Fibroblast of peridontal ligament (primary cell): ENCODE results near the gene TTLL8.
"Not testable (repeated sequence)": the region's sequence is repeated elsewhere in the genome, so short reads cannot be mapped to it uniquely, and the experiment has no call there.

ENCODE experiments used
- DNase-seq: peaks from one replicate; pipeline ENCODE4 v3.0.0-alpha.2; 2010; ENCODE audit errors: extremely low read depth

TTLL8 gene

GRCh38 chr22:50058061-50058905 is at the start of gene TTLL8:
TTLL8 (minus strand) TSS chr22:50058298.
- DNase-seq: no peak

GRCh38 chr22:50107529-50107928 is 49.4 kb upstream of the TTLL8 start:
- no peak for DNase-seq

- no peak for DNase-seq
Measured at GRCh38 chr22:50105208-50106100, 47.4 kb upstream of the TTLL8 start.

- no peak for DNase-seq
Measured at GRCh38 chr22:50104141-50104544, 46.0 kb upstream of the TTLL8 start.

GRCh38 chr22:50102946-50103345 is 44.8 kb upstream of the TTLL8 start:
- DNase-seq: no peak

- DNase-seq: no peak
Measured at GRCh38 chr22:50101870-50102565, 43.9 kb upstream of the TTLL8 start.

- no peak for DNase-seq
Measured at GRCh38 chr22:50098052-50098451, 40.0 kb upstream of the TTLL8 start.

GRCh38 chr22:50092342-50092741 is 34.2 kb upstream of the TTLL8 start:
- no peak for DNase-seq

- no peak for DNase-seq
Measured at GRCh38 chr22:50091092-50091768, 33.1 kb upstream of the TTLL8 start.

GRCh38 chr22:50090412-50090714 is 32.3 kb upstream of the TTLL8 start:
- DNase-seq: no peak

- DNase-seq: no peak
Measured at GRCh38 chr22:50089682-50090411, 31.7 kb upstream of the TTLL8 start, which contains the start of gene MOV10L1. MOV10L1 (plus strand) TSS chr22:50090006; CDS start chr22:50090089, 83 bp downstream.

GRCh38 chr22:50089231-50089630 is 31.1 kb upstream of the TTLL8 start:
- DNase-seq: no peak

GRCh38 chr22:50088096-50088495 is 30.0 kb upstream of the TTLL8 start:
- DNase-seq: no peak

- no peak for DNase-seq
Measured at GRCh38 chr22:50087646-50088045, 29.5 kb upstream of the TTLL8 start.

GRCh38 chr22:50086975-50087374 is 28.9 kb upstream of the TTLL8 start:
- DNase-seq: not testable (repeated sequence)

GRCh38 chr22:50086526-50086925 is 28.4 kb upstream of the TTLL8 start:
- peak; percentile 79 for DNase-seq

GRCh38 chr22:50085211-50085972 is 27.3 kb upstream of the TTLL8 start, which contains the start of gene MLC1:
MLC1 (minus strand) TSS chr22:50085426; CDS start chr22:50084902, 524 bp downstream.
- DNase-seq: peak; percentile 8

- DNase-seq: no peak
Measured at GRCh38 chr22:50084614-50085021, 26.5 kb upstream of the TTLL8 start.

GRCh38 chr22:50084080-50084477 is 26.0 kb upstream of the TTLL8 start:
- no peak for DNase-seq

GRCh38 chr22:50083462-50084079 is 25.5 kb upstream of the TTLL8 start:
- DNase-seq: no peak
